NT2/D1 (cell line): Measurements from ENCODE around the gene INSC.

Experiments used
- SUZ12 ChIP-seq: IDR thresholded peaks from 2 replicates; pipeline ENCODE4 v1.6.1; 2011; ENCODE audit not compliant: insufficient read length, insufficient read depth; ENCODE audit errors: extremely low read depth
- YY1 ChIP-seq: IDR thresholded peaks from 2 replicates; pipeline ENCODE4 v1.6.1; 2011; ENCODE audit not compliant: insufficient read length, insufficient read depth

DNA sequence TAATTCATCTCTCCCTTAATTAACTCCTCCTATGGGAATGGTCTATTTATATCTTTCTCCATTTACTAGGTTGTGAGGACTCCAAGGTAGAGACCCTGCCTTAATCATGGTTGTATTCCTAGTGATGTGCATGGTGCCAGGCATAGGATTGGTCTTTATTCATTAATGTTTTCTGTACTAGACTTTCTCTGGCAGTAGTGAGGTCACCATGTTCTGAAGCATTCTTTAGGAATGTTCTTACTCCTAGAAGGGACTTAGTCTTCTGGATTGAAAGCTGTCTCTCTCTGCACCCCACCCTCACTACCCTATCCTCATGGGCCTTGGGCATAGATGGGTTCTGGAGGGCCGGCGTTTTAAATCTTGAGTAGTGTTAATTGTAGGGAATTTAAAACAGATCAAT is 10.6 kb upstream of the INSC start:
- TF ChIP-seq YY1 (no peak), SUZ12 (no peak)
